SH-SY5Y (cell line): Measurements from ENCODE around the gene TUBGCP3.

Experiments used
- GATA2 ChIP-seq: IDR thresholded peaks from 2 replicates; pipeline ENCODE4 v1.6.1; 2011; ENCODE audit warnings: mild to moderate bottlenecking, low read depth, low read length
- GATA3 ChIP-seq: IDR thresholded peaks from 2 replicates; pipeline ENCODE4 v1.6.1; 2011; ENCODE audit warnings: low read depth, mild to moderate bottlenecking, low read length, moderate library complexity

Gene TUBGCP3

DNA sequence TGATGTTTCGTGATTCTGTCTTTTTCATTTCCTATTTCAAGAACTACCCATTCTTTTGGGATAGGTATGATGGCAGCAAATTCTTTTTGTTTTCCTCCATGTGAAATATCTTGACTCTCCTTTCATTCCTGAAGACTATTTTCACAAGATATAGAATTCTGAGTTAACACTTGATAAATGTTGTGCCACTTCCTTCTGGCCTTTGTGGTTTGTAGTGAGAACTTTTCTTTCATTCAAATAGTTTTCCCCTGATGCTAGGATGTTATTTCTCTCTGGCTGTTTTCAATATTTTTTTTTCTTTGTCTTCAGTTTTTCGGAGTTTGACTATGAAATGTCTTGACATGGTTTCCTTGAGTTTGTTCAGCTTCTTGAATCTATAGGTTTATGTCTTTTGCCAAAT is 8.3 kb upstream of the TUBGCP3 start:
- TF ChIP-seq GATA3 (no peak), GATA2 (no peak)

DNA sequence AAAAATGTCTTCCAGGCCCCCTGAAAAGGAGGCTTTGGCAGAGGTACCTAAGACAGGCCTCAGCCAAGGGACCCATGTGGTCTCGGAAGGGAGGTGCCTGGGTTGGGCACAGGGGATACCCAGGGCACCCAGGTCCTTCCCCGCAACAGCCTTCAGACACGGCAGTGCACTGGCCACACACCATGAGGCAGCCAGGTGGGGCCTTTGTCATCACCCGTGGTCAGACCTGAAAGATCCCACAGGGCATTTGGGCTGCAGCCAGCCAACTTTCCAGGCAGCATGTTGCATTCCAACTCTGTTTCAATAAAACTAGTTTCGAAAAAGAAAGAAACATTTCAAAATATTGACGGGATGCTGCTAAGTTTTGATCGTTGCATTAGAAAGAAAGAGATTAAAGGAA is 4.7 kb upstream of the TUBGCP3 start:
- no peak for TF ChIP-seq GATA3
- TF ChIP-seq GATA2, result no peak

DNA sequence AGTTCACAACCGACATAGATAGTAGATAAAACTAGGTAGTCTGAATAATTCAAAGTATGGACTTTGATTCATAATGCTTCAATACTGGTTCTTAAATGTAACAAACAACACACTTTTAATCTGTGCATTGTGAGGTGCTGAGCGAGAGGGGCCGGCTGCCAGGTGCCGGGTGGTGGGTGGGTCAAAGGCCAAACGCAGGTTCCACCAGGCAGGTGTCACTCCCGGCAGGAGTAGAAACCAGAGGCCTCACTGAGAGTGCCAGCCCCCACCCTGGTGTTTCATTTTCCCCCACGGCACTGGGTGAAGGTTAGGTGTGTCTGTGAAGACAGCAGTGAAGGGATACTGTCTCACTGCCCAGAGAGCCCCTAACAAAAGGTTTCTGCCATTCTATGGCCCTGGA is 4.2 kb upstream of the TUBGCP3 start:
- TF ChIP-seq GATA2, result no peak
- TF ChIP-seq GATA3, result no peak

DNA sequence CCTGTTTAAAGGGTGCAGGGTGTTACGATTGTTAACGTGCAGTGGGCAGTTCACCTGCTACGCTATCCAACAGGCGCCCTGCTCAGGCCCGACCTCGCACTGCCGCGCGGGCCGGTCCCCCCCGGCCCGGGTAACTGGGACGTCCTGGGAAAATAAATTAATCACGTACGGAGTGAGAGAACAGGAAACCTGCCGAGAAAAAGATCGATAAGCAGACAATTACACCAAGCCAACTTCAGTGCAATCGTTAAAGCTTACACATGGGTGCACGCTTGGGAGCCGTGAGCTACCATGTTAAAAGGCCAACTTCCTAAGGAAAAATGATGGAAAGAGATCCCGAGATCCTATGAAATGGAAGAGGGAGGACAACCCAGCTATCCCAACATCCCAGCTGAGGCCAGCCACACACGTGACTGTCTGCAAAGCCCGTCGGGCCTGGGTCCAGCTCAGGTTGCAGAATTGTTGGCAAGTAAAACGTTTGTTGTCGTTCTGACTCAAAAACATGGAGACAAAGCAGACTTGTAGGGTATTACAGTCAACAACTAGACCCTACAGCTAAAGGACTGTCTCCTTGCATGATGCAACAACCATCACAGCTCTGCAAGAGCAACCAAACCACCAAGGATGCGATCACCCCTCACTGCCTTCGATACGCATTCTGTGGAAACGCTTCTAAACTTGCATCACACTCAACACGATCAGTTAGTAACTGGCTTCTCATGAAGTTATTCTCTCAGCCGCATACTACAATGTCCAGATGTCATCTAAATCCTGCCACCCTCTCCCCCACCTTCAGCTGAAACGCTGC is 741 bp upstream of the TUBGCP3 start:
- TF ChIP-seq GATA3 (no peak), GATA2 (no peak)

DNA sequence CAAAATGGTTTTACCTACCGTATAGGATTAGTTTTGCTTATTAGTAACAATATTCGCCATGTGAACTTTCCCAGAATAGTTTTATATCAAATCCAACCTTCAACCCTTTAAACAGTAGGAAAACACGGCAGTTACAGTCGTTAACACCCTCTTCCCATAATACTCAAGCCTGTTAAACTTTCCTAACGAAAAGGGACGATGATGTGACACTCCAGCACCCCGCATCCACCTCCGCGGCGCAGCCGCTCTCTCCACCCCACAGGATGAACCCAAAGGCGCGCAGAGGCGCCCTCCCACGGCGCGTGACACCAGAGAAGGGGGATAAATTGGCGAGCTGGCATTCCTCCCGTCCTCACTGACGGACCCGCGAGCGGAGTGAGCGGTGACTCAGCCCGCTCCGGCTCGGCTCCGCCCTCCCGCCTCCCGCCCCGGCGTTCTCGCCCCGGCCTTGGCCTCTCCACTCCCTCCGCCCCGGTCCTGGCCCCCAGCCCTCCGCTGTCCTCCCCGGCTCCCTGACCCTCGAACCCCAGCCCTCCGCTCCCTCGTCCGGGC is 665 bp downstream of the TUBGCP3 start:
- no peak for TF ChIP-seq GATA2
- TF ChIP-seq GATA3, result no peak

DNA sequence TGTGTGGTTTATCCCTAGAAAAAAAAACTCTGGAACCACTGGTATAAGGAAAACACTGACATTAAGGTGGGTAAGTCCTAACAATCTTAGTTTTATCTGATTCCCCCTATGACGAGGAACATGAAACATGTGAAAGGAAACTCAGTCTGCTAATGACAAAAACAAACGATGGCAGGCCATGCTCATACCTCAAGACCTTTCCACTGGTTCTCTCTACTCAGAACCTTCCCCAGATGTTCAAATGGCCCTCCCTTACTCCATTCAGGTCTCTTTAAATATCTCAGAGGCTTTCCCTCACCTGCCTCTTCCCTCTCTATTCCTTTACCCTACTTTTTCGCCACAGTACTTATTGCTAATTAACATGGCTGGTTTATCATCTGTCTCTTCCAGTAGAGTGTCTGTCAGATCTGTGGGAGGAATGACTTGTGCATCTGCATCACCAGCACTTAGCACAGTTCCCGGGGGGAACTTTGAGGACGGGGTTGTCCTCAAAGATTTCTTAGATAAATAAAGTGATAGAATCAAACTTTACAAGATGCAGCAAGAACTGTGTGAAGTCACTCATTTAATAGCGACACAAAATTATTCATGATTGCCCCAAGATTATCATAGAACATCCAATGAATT is 1.5 kb downstream of the TUBGCP3 start:
- no peak for TF ChIP-seq GATA2
- TF ChIP-seq GATA3, result no peak

DNA sequence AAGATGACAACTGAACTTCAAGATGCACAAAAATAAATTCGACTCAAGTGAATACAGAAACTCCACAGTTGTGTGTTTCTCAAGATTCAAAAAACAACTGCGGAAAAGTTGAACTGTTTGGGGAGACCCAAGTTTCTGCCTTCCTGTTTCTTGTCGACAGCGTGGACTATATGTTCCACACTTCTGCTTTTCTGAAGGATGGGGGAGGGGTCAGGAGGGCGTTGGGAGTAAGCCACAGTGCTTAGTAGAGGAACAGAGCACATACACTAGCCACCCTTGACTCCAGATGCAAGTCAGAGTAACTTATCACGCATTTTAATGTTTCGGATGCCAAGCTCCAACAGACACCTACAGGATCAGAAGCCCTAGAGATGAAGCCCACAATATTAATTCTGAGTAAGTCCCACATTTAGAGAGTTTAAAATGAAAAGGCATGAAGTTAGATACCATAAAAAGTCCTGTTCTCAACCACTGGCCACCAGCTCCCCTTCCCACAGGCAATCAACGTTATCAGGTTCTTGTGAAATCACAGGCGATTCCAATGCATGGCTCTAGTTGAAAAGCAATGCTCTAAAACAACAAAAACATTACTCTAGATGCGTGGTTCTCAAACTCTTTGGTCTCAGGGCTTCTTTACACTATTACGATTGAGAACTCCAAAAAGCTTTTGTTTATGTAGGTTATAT is 4.2 kb downstream of the TUBGCP3 start:
- TF ChIP-seq GATA2, result no peak
- TF ChIP-seq GATA3, result no peak

DNA sequence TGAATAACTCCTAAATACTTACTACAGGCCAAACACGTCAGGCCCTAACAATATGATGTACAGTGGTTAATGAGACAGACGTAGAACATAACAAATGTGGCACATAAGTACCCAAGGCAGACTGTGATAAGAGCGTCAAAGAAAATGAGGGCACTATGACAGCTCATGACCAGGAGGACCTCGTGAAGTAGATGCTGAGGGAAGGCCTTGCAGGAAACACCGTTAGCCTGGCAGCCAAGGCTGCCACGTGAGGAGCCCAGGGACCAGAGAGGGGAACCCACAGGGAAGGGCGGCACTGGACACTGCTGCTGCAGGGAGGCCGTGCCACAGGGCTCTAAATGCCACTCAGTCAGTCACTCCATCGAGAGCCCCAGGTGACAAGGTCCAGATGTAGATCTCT is 5.7 kb downstream of the TUBGCP3 start:
- TF ChIP-seq GATA3, result no peak

DNA sequence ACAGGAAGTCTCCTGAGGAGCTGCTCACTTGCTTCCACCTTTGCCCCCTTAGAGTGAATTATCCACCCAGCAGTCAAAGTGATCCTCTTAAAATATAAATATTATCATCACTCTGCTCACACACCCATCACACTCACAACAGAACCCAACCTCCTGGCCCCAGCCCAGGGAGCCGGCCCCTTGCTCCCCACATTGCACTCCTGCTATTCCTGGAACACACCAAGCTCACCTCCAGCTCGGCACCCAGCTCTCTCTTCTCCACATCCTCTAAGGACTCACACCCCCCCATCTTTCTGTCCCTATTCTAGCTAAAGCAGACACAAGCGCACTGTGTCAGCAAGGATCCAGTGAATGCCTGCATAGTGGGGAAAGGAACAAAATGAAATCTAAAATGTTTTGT is 7.0 kb downstream of the TUBGCP3 start:
- no peak for TF ChIP-seq GATA2

DNA sequence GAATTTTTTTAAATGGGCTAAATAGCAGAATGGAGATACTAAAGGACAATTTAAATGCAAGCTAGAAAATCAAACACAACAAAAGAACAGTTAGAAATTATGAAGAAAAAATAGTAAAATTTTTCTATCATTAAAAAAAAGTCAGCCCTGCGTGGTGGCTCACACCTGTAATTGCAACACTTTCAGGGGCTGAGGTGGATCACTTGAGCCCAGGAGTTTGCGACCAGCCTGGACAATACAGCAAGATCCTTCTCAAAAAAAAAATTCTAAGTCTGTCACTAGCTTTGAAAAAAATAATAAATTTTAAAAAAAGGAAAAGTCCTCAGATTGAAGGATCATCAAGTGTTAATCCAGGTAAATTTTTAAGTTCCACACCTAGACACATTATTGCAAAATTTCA is 7.7 kb downstream of the TUBGCP3 start:
- no peak for TF ChIP-seq GATA3
- no peak for TF ChIP-seq GATA2

DNA sequence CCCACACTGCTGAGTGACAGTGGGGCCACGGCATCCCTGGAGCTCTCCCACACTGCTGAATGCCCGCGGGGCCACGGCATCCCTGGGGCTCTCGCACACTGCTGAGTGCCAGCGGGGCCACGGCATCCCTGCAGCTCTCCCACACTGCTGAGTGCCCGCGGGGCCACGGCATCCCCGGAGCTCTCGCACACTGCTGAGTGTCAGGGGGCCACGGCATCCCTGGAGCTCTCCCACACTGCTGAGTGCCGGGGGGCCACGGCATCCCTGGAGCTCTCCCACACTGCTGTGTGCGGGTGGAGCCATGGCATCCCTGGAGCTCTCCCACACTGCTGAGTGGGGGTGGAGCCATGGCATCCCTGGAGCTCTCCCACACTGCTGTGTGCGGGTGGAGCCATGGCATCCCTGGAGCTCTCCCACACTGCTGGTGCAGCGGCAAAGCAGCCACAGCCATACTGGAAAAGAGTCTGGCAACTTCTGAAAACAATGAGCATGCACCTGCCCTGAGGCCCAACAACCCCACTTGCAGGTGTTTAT is 8.6 kb downstream of the TUBGCP3 start:
- no peak for TF ChIP-seq GATA2
- TF ChIP-seq GATA3, result no peak

DNA sequence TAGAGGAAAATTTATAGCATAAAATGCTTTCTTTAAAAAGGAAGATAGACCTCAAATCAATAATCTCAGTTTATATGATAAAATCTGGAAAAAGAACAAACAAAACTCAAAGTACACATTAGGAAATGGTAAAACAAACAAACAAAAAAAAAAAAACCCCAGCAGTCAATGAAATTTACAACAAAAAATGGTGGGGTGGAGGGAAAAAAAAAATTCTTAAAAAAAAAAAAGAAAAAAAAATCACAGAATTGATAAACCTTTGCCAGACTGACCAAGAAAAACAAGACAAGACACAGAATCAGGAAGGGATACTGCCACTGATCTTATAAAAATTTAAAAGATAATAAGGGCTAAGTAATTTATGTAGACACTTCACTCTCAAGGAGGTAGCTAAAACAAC is 11.2 kb downstream of the TUBGCP3 start:
- TF ChIP-seq GATA2 (no peak), GATA3 (no peak)

DNA sequence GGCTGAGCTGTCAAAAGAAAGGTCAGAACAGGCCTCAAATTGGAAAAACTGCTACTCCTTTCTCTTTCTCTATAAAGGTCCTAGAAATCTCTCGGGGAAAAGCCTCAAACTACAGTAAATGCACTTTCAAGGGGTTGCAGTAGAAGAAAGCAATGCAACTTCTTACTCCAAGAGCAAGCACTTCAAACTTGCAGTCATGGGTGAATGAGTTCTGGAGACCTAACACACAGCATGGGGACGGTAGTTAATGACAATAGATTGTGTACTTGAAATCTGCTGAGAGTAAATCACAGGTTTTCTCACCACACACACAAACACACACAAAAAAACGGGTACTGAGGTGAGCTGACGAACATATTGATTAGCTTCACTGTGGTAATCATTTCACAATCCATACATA is 11.8 kb downstream of the TUBGCP3 start:
- TF ChIP-seq GATA3, result no peak
- TF ChIP-seq GATA2, result no peak

DNA sequence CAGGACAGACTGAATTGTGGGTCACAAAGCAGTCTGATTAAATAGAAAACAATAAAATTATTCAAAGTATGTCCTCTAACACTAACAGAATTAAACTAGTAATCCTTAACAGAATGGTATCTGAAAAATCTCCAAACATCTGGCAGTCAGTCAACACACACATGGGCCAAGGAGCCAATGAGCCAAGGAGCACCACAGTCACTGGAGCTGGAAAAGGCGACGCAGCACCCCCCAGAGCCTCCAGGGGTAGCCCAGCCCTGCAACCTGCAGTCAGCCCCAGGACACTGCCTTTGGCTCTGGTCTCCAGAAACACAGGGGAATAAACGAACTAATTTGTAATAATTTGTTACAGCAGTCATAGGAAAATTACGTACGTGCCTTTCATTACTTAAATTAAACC is 12.3 kb downstream of the TUBGCP3 start:
- TF ChIP-seq GATA3, result no peak
- no peak for TF ChIP-seq GATA2
